ENCODE data around the gene CAMK1D. TPM values are rescaled to one million over a fixed set of nuclear protein-coding genes. Genes with fewer than 3 reads are reported as not detected.
A peak's percentile ranks its signal among the peaks of the same experiment; 100 is the strongest.

The CAMK1D gene
- polyA plus RNA-seq, 1 of the 3 experiments (the other 2 are of a cell fraction): 4.1 TPM

- no peaks in the 10 kb centered on the region for H3K27me3 ChIP-seq (ENCODE audit: insufficient read depth)
- no peak for TF ChIP-seq TCF12 (IDR thresholded peaks at IDR 0.05)
- no peak for TF ChIP-seq RCOR1 (IDR thresholded peaks at IDR 0.05; ENCODE audit: low read length)
- TF ChIP-seq EP300 (IDR thresholded peaks at IDR 0.05; ENCODE audit: borderline replicate concordance in 1 of 2, low read depth in 1 of 2, low read length in 1 of 2): no peak
- H2AFZ ChIP-seq (ENCODE audit: low read depth): no peak overlapping the region
- H3K27ac ChIP-seq (ENCODE audit: low read depth in 2 of 2, low read length in 1 of 2): no peak overlapping the region
- CTCF ChIA-PET: no interaction called here
- peaks cover 0 to 5% of the 10 kb centered on the region in 2 experiments; a peak in 1 of 4 replicates for H3K4me1 ChIP-seq (ENCODE audit: control insufficient read depth in 1 of 2, insufficient read depth in 2 of 2, low read depth in 1 of 2, low read length in 1 of 2)
- POLR2A ChIA-PET: no interaction called here
- peaks cover 13% of the 10 kb centered on the region for H3F3A ChIP-seq (replicated peaks; ENCODE audit: insufficient read depth)
- H3K79me2 ChIP-seq (ENCODE audit: insufficient read depth): no peaks in the 10 kb centered on the region
- H3K36me3 ChIP-seq (replicated peaks in 1 of 2; ENCODE audit: control insufficient read depth in 1 of 2, insufficient read depth in 2 of 2, low read length in 1 of 2): no peaks in the 10 kb centered on the region
- H3K9ac ChIP-seq: no peak overlapping the region
- DNase-seq: no peak
- H3K4me3 ChIP-seq (ENCODE audit: low read depth in 2 of 2, low read length in 1 of 2): no peak overlapping the region
- H3K4me2 ChIP-seq: no peak overlapping the region
- 98% methylated on average over 7 of the region's 7 CpGs for WGBS (ENCODE audit: low lambda C conversion rate)
- no peaks in the 10 kb centered on the region for H3K9me3 ChIP-seq
- no peaks in the 10 kb centered on the region for H4K20me1 ChIP-seq (ENCODE audit: insufficient read depth)
- H3K9me2 ChIP-seq: no peaks in the 10 kb centered on the region
Observed at GRCh38 chr10:12418000-12418399, 68.7 kb downstream of the CAMK1D start.

- H3K79me2 ChIP-seq (ENCODE audit: insufficient read depth): no peaks in the 10 kb centered on the region
- no peaks in the 10 kb centered on the region for H4K20me1 ChIP-seq (ENCODE audit: insufficient read depth)
- peaks cover 0 to 5% of the 10 kb centered on the region in 2 experiments; a peak in 1 of 4 replicates for H3K4me1 ChIP-seq (ENCODE audit: control insufficient read depth in 1 of 2, insufficient read depth in 2 of 2, low read depth in 1 of 2, low read length in 1 of 2)
- ChIA-PET CTCF (no interaction called here), POLR2A (no interaction called here)
- H2AFZ ChIP-seq (ENCODE audit: low read depth): no peak overlapping the region
- no peaks in the 10 kb centered on the region for H3K9me2 ChIP-seq
- no peak overlapping the region for H3K4me3 ChIP-seq (ENCODE audit: low read depth in 2 of 2, low read length in 1 of 2)
- no peaks in the 10 kb centered on the region for H3K36me3 ChIP-seq (replicated peaks in 1 of 2; ENCODE audit: control insufficient read depth in 1 of 2, insufficient read depth in 2 of 2, low read length in 1 of 2)
- H3K9me3 ChIP-seq: no peaks in the 10 kb centered on the region
- H3K27me3 ChIP-seq (ENCODE audit: insufficient read depth): no peaks in the 10 kb centered on the region
- H3K4me2 ChIP-seq: peak overlapping the region; percentile 1; the same call in 1 of the 2 replicates
- H3F3A ChIP-seq (replicated peaks; ENCODE audit: insufficient read depth): peaks cover 13% of the 10 kb centered on the region
- no peak for DNase-seq
- WGBS (ENCODE audit: low lambda C conversion rate): 79% methylated on average over 13 of the region's 13 CpGs
- peak overlapping the region in 1 of 2 experiments; percentile 80; a peak in 2 of 4 replicates for H3K27ac ChIP-seq (ENCODE audit: low read depth in 2 of 2, low read length in 1 of 2)
- H3K9ac ChIP-seq: peak overlapping the region; percentile 3; the same call in 1 of the 2 replicates
- no peak for TF ChIP-seq TAF1 (IDR thresholded peaks at IDR 0.05; ENCODE audit: borderline replicate concordance, low read depth, low read length)
- no peak for TF ChIP-seq USF2 (IDR thresholded peaks at IDR 0.05; ENCODE audit: borderline replicate concordance, low read depth, low read length)
- TF ChIP-seq ZBTB33 (IDR thresholded peaks at IDR 0.05; ENCODE audit: borderline replicate concordance, low read depth): no peak
- TF ChIP-seq YY1 (IDR thresholded peaks at IDR 0.05; ENCODE audit: low read depth): no peak
- TF ChIP-seq FOSL2 (IDR thresholded peaks at IDR 0.05; ENCODE audit: borderline replicate concordance, low read depth): no peak
- no peak for TF ChIP-seq TCF12 (IDR thresholded peaks at IDR 0.05)
- TF ChIP-seq MXI1 (IDR thresholded peaks at IDR 0.05; ENCODE audit: low read depth, low read length): no peak
Observed at GRCh38 chr10:12418725-12419261, 69.4 kb downstream of the CAMK1D start.

Measured in SK-N-SH (cell line).